Immature natural killer cell (primary cell): ENCODE measurements around the gene SMIM34. TPM values are rescaled to one million over a fixed set of nuclear protein-coding genes. Genes with fewer than 3 reads are reported as not detected.
"Not testable (repeated sequence)": the region's sequence is repeated elsewhere in the genome, so short reads cannot be mapped to it uniquely, and the experiment has no call there.

ENCODE experiments used
- DNase-seq, 3 donors: peaks; one replicate each; pipeline ENCODE4 v3.0.0; 2022; ENCODE audit warnings: mixed read lengths in 1 of 3
- H3K27ac Mint-ChIP-seq, 6 donors: one replicate each; pipeline ENCODE4 v1.8.0; 2020; ENCODE audit warnings: mixed read lengths in 6 of 6, mild to moderate bottlenecking in 5 of 6, inconsistent platforms in 4 of 6, moderate library complexity in 3 of 6
- H3K27me3 Mint-ChIP-seq, 3 donors: one replicate each; pipeline ENCODE4 v1.8.0; 2020 to 2021; ENCODE audit warnings: low read depth in 3 of 3, mild to moderate bottlenecking in 3 of 3, mixed read lengths in 3 of 3, moderate library complexity in 3 of 3, inconsistent platforms in 1 of 3
- H3K36me3 Mint-ChIP-seq, 3 donors: one replicate each; pipeline ENCODE4 v1.8.0; 2020; ENCODE audit warnings: mixed read lengths in 3 of 3, inconsistent platforms in 2 of 3, mild to moderate bottlenecking in 2 of 3
- H3K4me1 Mint-ChIP-seq, 2 donors: one replicate each; pipeline ENCODE4 v1.8.0; 2020; ENCODE audit warnings: inconsistent platforms in 2 of 2, mild to moderate bottlenecking in 2 of 2, mixed read lengths in 2 of 2, moderate library complexity in 1 of 2
- H3K4me3 Mint-ChIP-seq, 5 donors: one replicate each; pipeline ENCODE4 v1.8.0; 2020; ENCODE audit warnings: mild to moderate bottlenecking in 5 of 5, mixed read lengths in 5 of 5, inconsistent platforms in 3 of 5, moderate library complexity in 3 of 5
- H3K9me3 Mint-ChIP-seq, 6 donors: one replicate each; pipeline ENCODE4 v1.8.0; 2020; ENCODE audit warnings: mild to moderate bottlenecking in 6 of 6, mixed read lengths in 6 of 6, inconsistent platforms in 4 of 6, moderate library complexity in 3 of 6
- polyA plus RNA-seq, 3 donors: library from polyadenylated mRNA; unstranded; fragments of 300-500 nt; fragmentation: Illumina TruSeq; gene quantifications; one replicate each; pipeline ENCODE4 v1.2.3, GENCODE V29; 2021

The SMIM34 gene
- polyA plus RNA-seq, 3 donors from 2014 or later = not detected

GRCh38 chr21:34405686-34406085, 18.1 kb downstream of the SMIM34 start:
- H3K4me1 Mint-ChIP-seq, H3K27me3 Mint-ChIP-seq, H3K4me3 Mint-ChIP-seq, H3K9me3 Mint-ChIP-seq, H3K27ac Mint-ChIP-seq, H3K36me3 Mint-ChIP-seq, DNase-seq: not testable (repeated sequence)

- not testable (repeated sequence) for H3K36me3 Mint-ChIP-seq, H3K27ac Mint-ChIP-seq, H3K4me1 Mint-ChIP-seq
Observed at GRCh38 chr21:34404742-34405141, 19.0 kb downstream of the SMIM34 start.

GRCh38 chr21:34400522-34400921, 23.2 kb downstream of the SMIM34 start:
- not testable (repeated sequence) for H3K27ac Mint-ChIP-seq

More at GRCh38 chr21:34404742-34405141, 19.0 kb downstream of the SMIM34 start:
- H3K4me3 Mint-ChIP-seq, H3K27me3 Mint-ChIP-seq, H3K9me3 Mint-ChIP-seq, DNase-seq: not testable (repeated sequence)

GRCh38 chr21:34383724-34384415, 39.9 kb downstream of the SMIM34 start:
- DNase-seq, H3K36me3 Mint-ChIP-seq, H3K4me3 Mint-ChIP-seq, H3K9me3 Mint-ChIP-seq, H3K4me1 Mint-ChIP-seq, H3K27me3 Mint-ChIP-seq, H3K27ac Mint-ChIP-seq: not testable (repeated sequence)

More at GRCh38 chr21:34400522-34400921, 23.2 kb downstream of the SMIM34 start:
- H3K4me1 Mint-ChIP-seq, DNase-seq, H3K27me3 Mint-ChIP-seq, H3K9me3 Mint-ChIP-seq, H3K4me3 Mint-ChIP-seq, H3K36me3 Mint-ChIP-seq: not testable (repeated sequence)

- not testable (repeated sequence) for H3K27ac Mint-ChIP-seq, H3K27me3 Mint-ChIP-seq, H3K4me3 Mint-ChIP-seq, H3K9me3 Mint-ChIP-seq, H3K4me1 Mint-ChIP-seq, DNase-seq, H3K36me3 Mint-ChIP-seq
Observed at GRCh38 chr21:34383138-34383537, 40.6 kb downstream of the SMIM34 start.

GRCh38 chr21:34375619-34375972, 48.2 kb downstream of the SMIM34 start:
- H3K9me3 Mint-ChIP-seq, H3K36me3 Mint-ChIP-seq, H3K27me3 Mint-ChIP-seq, DNase-seq, H3K4me1 Mint-ChIP-seq, H3K27ac Mint-ChIP-seq, H3K4me3 Mint-ChIP-seq: not testable (repeated sequence)

GRCh38 chr21:34374940-34375618, 48.7 kb downstream of the SMIM34 start, which contains the start of gene SMIM11:
Gene SMIM11 (plus strand): TSS chr21:34375507. CDS start chr21:34379505, 3,998 bp downstream.
- not testable (repeated sequence) for H3K9me3 Mint-ChIP-seq, H3K27me3 Mint-ChIP-seq, H3K36me3 Mint-ChIP-seq, H3K4me1 Mint-ChIP-seq, H3K4me3 Mint-ChIP-seq, H3K27ac Mint-ChIP-seq, DNase-seq

- not testable (repeated sequence) for H3K4me3 Mint-ChIP-seq, H3K4me1 Mint-ChIP-seq, DNase-seq, H3K36me3 Mint-ChIP-seq, H3K9me3 Mint-ChIP-seq, H3K27ac Mint-ChIP-seq, H3K27me3 Mint-ChIP-seq
Observed at GRCh38 chr21:34374462-34374861, 49.3 kb downstream of the SMIM34 start.

- Mint-ChIP-seq H3K27me3 (peaks cover 0 to 9% (median 3%) of the 10 kb centered on the region in 3 donors), H3K4me1 (no peaks in the 10 kb centered on the region), H3K36me3 (no peaks in the 10 kb centered on the region), H3K9me3 (no peaks in the 10 kb centered on the region), H3K27ac (no peak overlapping the region), H3K4me3 (no peak overlapping the region)
- DNase-seq = no peak
Observed at GRCh38 chr21:34372321-34372720, 51.4 kb downstream of the SMIM34 start.

GRCh38 chr21:34369741-34370140, 54.0 kb downstream of the SMIM34 start:
- H3K4me3 Mint-ChIP-seq = no peak overlapping the region

More at GRCh38 chr21:34369741-34370140, 54.0 kb downstream of the SMIM34 start:
- Mint-ChIP-seq H3K4me1 (no peaks in the 10 kb centered on the region), H3K9me3 (no peaks in the 10 kb centered on the region), H3K27ac (no peak overlapping the region), H3K27me3 (peaks cover 2 to 10% (median 3%) of the 10 kb centered on the region in 3 donors), H3K36me3 (no peaks in the 10 kb centered on the region)
- no peak for DNase-seq

Other genes with a start within 250 kb of the SMIM34 start
- gene KCNE2, start 59.9 kb downstream of the SMIM34 start, polyA plus RNA-seq = under 1 TPM in 1 of 3 donors, not detected in 2; 0.27 TPM
- 10 to 100 TPM in 1 of 3 donors, 1 to 10 TPM in 2; 3.9 to 11.1 (median 7.0) TPM for gene SMIM11, start 48.4 kb downstream of the SMIM34 start, polyA plus RNA-seq
- gene KCNE1, start 88.3 kb upstream of the SMIM34 start, polyA plus RNA-seq = not detected
- 10 to 100 TPM; 14.2 to 24.6 (median 17.5) TPM for gene RCAN1, start 191.2 kb upstream of the SMIM34 start, polyA plus RNA-seq
- gene CLIC6, start 245.0 kb upstream of the SMIM34 start, polyA plus RNA-seq = not detected